KMS-11 (cell line): ENCODE results near the gene PSAP.

Experiments used
- H2AFZ ChIP-seq: fragments of 200-600 bp; sonication (generic); 2 replicates; pipeline ENCODE4 v1.6.1; 2016; ENCODE audit warnings: antibody characterized with exemption, mixed run types, low read depth
- H3K27ac ChIP-seq: fragments of 200-600 bp; sonication (generic); 2 replicates; pipeline ENCODE4 v1.6.1; 2016; ENCODE audit warnings: mild to moderate bottlenecking, mixed run types
- H3K27me3 ChIP-seq: fragments of 200-600 bp; sonication (generic); 2 replicates; pipeline ENCODE4 v1.6.1; 2017; ENCODE audit warnings: mild to moderate bottlenecking, low read depth, mixed run types, moderate library complexity; ENCODE audit not compliant: insufficient read depth
- H3K36me3 ChIP-seq: fragments of 200-600 bp; sonication (generic); 2 replicates; pipeline ENCODE4 v1.6.1; 2017; ENCODE audit warnings: mild to moderate bottlenecking, mixed run types; ENCODE audit not compliant: insufficient read depth
- H3K4me1 ChIP-seq: fragments of 200-600 bp; sonication (generic); 2 replicates; pipeline ENCODE4 v1.6.1; 2016; ENCODE audit warnings: mild to moderate bottlenecking, low read depth, mixed run types; ENCODE audit not compliant: poor library complexity, severe bottlenecking
- H3K4me2 ChIP-seq: fragments of 200-600 bp; sonication (generic); 2 replicates; pipeline ENCODE4 v1.7.0; 2016; ENCODE audit warnings: mild to moderate bottlenecking, mixed run types
- H3K4me3 ChIP-seq: fragments of 200-600 bp; sonication (generic); IDR thresholded peaks from 2 replicates; pipeline ENCODE4 v1.6.1; 2017; ENCODE audit warnings: low read depth, low read length, mixed read lengths; ENCODE audit not compliant: insufficient read depth
- H3K79me2 ChIP-seq: fragments of 200-600 bp; sonication (generic); 2 replicates; pipeline ENCODE4 v1.6.1; 2016; ENCODE audit warnings: low read depth, mixed run types; ENCODE audit not compliant: insufficient read depth
- H3K9ac ChIP-seq: fragments of 200-600 bp; sonication (generic); 2 replicates; pipeline ENCODE4 v1.6.1; 2016; ENCODE audit warnings: mild to moderate bottlenecking, mixed run types
- H4K20me1 ChIP-seq: fragments of 200-600 bp; sonication (generic); 2 replicates; pipeline ENCODE4 v1.6.1; 2016; ENCODE audit warnings: mild to moderate bottlenecking, mixed run types; ENCODE audit not compliant: insufficient read depth
- CTCF ChIP-seq: fragments of 200-600 bp; sonication (generic); conservative IDR thresholded peaks from 2 replicates; pipeline ENCODE4 v1.6.1; 2017; ENCODE audit warnings: low read depth, mild to moderate bottlenecking, antibody characterized with exemption, low read length, moderate library complexity, mixed read lengths

The PSAP gene

GRCh38 chr10:71815515-71816130 lies 35.4 kb downstream of the PSAP start:
- H3K4me2 ChIP-seq, result no peak overlapping the region
- H3K79me2 ChIP-seq, result no peaks in the 10 kb centered on the region
- no peaks in the 10 kb centered on the region for H3K36me3 ChIP-seq
- no peaks in the 10 kb centered on the region for H3K4me1 ChIP-seq
- no peak for TF ChIP-seq CTCF
- H3K27ac ChIP-seq, result no peak overlapping the region
- H3K4me3 ChIP-seq, result no peak overlapping the region
- H3K9ac ChIP-seq, result no peak overlapping the region
- no peak overlapping the region for H2AFZ ChIP-seq
- no peaks in the 10 kb centered on the region for H3K27me3 ChIP-seq
- no peaks in the 10 kb centered on the region for H4K20me1 ChIP-seq

DNA sequence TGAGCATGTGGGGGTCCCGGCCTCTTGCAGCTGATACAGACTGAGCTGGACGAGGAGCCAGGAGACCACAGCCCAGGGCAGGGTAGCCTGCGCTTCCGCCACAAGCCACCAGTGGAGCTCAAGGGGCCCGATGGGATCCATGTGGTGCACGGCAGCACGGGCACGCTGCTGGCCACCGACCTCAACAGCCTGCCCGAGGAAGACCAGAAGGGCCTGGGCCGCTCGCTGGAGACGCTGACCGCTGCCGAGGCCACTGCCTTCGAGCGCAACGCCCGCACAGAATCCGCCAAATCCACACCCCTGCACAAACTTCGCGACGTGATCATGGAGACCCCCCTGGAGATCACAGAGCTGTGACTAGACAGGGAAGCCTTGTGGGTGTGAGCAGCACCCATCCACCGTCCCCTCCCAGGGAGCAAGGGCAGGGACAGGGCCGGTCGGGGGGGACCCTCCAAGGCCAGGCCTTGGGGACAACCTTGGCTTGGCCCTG lies 36.1 kb downstream of the PSAP start:
- H2AFZ ChIP-seq, result no peak overlapping the region
- no peaks in the 10 kb centered on the region for H4K20me1 ChIP-seq
- no peak overlapping the region for H3K4me3 ChIP-seq
- H3K4me1 ChIP-seq, result no peaks in the 10 kb centered on the region
- no peak overlapping the region for H3K4me2 ChIP-seq
- no peaks in the 10 kb centered on the region for H3K27me3 ChIP-seq
- no peak for TF ChIP-seq CTCF
- no peaks in the 10 kb centered on the region for H3K36me3 ChIP-seq
- no peak overlapping the region for H3K9ac ChIP-seq
- no peak overlapping the region for H3K27ac ChIP-seq
- no peaks in the 10 kb centered on the region for H3K79me2 ChIP-seq

DNA sequence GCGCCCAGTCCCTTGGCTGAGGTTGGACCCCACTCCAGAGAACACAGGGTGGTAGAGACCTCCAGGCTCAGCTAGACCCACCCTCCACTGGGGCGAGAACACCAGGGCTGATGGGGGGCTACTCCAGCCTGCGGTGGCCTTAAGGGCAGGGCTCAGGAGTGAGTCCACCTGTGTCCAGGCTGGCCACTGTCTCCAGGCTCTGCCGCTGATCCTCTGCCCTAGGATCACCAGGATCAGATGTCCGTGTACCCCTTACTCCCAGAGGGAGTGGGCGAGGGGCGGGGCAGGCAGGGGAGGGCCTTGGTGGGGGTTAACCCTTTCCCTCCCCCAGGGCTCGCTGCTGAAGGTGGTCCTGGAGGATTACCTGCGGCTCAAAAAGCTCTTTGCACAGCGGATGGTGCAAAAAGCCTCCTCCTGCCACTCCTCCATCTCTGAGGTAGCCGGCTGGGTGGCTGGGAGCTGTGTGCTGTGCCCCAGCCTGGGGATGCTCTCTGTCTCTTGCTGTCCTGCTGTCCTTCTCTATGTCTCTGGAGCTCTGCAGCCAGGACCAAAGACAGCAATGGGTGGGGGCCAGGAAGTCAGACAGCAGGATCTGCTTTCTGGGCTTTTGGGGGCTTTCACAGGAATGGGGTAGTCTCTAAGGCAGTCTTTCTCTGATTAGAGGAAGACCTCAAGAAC lies 38.0 kb downstream of the PSAP start:
- Histone ChIP-seq H3K27ac (no peak overlapping the region), H3K4me3 (no peak overlapping the region), H3K9ac (no peak overlapping the region), H2AFZ (no peak overlapping the region), H4K20me1 (no peaks in the 10 kb centered on the region), H3K79me2 (no peaks in the 10 kb centered on the region), H3K27me3 (no peaks in the 10 kb centered on the region), H3K4me2 (no peak overlapping the region), H3K4me1 (no peaks in the 10 kb centered on the region), H3K36me3 (no peaks in the 10 kb centered on the region)
- no peak for TF ChIP-seq CTCF

DNA sequence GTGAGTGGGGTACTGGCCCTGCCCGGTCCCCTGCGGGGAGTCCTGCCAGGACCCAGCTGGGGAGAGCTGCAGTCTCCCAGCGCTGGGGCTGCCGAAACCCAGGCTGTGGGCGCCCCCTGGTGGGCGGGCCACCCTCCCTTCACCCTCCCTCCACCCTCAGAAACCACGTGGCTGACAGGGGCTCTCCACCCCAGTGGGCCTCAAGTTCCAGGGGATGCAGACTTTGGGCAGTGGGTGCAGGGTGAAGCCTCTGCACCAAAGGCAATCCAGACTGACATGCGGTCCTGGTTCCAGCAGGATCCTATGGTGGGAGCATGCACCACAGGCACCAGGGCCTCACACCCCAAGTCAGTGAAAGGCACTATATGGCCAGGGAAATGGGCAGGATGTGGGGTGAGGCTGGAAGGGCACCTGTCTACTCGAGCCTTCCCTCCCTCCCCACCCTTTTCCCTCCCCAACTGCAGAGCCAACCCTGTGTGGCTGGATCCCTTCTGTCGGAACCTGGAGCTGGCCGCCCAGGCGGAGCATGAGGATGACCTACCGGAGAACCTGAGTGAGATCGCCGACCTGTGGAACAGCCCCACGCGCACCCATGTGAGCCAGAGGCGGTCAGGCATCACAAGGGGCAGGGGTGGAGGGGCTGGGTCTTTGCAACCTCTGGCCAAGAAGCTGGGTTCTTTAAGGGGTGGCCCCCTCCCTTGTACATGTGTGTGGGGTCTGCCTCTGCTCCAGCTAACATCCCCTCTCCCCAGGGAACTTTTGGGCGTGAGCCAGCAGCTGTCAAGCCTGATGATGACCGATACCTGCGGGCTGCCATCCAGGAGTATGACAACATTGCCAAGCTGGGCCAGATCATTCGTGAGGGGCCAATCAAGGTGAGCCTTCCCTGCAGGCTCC lies 38.8 kb downstream of the PSAP start:
- Histone ChIP-seq H3K9ac (no peak overlapping the region), H3K36me3 (no peaks in the 10 kb centered on the region), H3K4me3 (no peak overlapping the region), H2AFZ (no peak overlapping the region), H4K20me1 (no peaks in the 10 kb centered on the region), H3K27me3 (no peaks in the 10 kb centered on the region), H3K4me1 (no peaks in the 10 kb centered on the region), H3K27ac (no peak overlapping the region), H3K4me2 (no peak overlapping the region), H3K79me2 (no peaks in the 10 kb centered on the region)
- peak; percentile 59 for TF ChIP-seq CTCF
